ENCODE data around the gene CEP63. TPM values are rescaled to one million over a fixed set of nuclear protein-coding genes. Genes with fewer than 3 reads are reported as not detected.
A peak's percentile ranks its signal among the peaks of the same experiment; 100 is the strongest.

CEP63 gene
- total RNA-seq, 2 experiments from 2014 or later: 21.3 to 25.9 TPM

- Mint-ChIP-seq H3K27me3 (no peaks in the 10 kb centered on the region), H3K36me3 (ENCODE audit: low read depth) (peaks cover 58% of the 10 kb centered on the region), H3K4me3 (no peak overlapping the region), H3K27ac (no peak overlapping the region), H3K4me1 (peaks cover 8% of the 10 kb centered on the region), H3K9me3 (ENCODE audit: low read depth) (no peaks in the 10 kb centered on the region)
- POLR2A ChIA-PET: no interaction called here
- intact Hi-C loops (cut with DNase I, micrococcal nuclease): no loop called here
- no peak for ATAC-seq
- no peak for DNase-seq
- CTCF ChIA-PET: no interaction called here
Observed at GRCh38 chr3:134511500-134511899, 25.6 kb downstream of the CEP63 start.

GRCh38 chr3:134516905-134517304 lies 31.0 kb downstream of the CEP63 start:
- Mint-ChIP-seq H3K36me3 (ENCODE audit: low read depth) (peaks cover 44% of the 10 kb centered on the region), H3K9me3 (ENCODE audit: low read depth) (peaks cover 7% of the 10 kb centered on the region), H3K27ac (peak overlapping the region; percentile 39), H3K27me3 (no peaks in the 10 kb centered on the region), H3K4me3 (no peak overlapping the region), H3K4me1 (peaks cover 5% of the 10 kb centered on the region)
- ATAC-seq: no peak
- intact Hi-C loops (cut with DNase I, micrococcal nuclease): no loop called here
- ChIA-PET CTCF (interaction anchor here (0.8 kb wide), 1 partner anchor 16 kb away, joined by 3 read pairs; no protein-coding TSS in a partner anchor), POLR2A (no interaction called here)
- no peak for DNase-seq

GRCh38 chr3:134517791-134518190 lies 31.9 kb downstream of the CEP63 start:
- Mint-ChIP-seq H3K4me1 (peaks cover 5% of the 10 kb centered on the region), H3K4me3 (no peak overlapping the region), H3K36me3 (ENCODE audit: low read depth) (peaks cover 51% of the 10 kb centered on the region), H3K27me3 (no peaks in the 10 kb centered on the region), H3K9me3 (ENCODE audit: low read depth) (peaks cover 15% of the 10 kb centered on the region), H3K27ac (no peak overlapping the region)
- ATAC-seq: no peak
- intact Hi-C loops (cut with DNase I, micrococcal nuclease): no loop called here
- ChIA-PET POLR2A (no interaction called here), CTCF (interaction anchor here (0.5 to 1.2 kb wide), 2 partner anchors 9 to 78 kb away, joined by 3 read pairs; no protein-coding TSS in a partner anchor)
- no peak for DNase-seq

- DNase-seq: no peak
- Mint-ChIP-seq H3K27me3 (no peaks in the 10 kb centered on the region), H3K36me3 (ENCODE audit: low read depth) (peaks cover 62% of the 10 kb centered on the region), H3K4me3 (no peak overlapping the region), H3K27ac (no peak overlapping the region), H3K4me1 (no peaks in the 10 kb centered on the region), H3K9me3 (ENCODE audit: low read depth) (peaks cover 51% of the 10 kb centered on the region)
- POLR2A ChIA-PET: no interaction called here
- intact Hi-C loops (cut with DNase I, micrococcal nuclease): no loop called here
- CTCF ChIA-PET: no interaction called here
- ATAC-seq: no peak
Observed at GRCh38 chr3:134522541-134522940, 36.7 kb downstream of the CEP63 start.

- Mint-ChIP-seq H3K9me3 (ENCODE audit: low read depth) (peaks cover 50% of the 10 kb centered on the region), H3K27ac (no peak overlapping the region), H3K4me1 (peaks cover 2% of the 10 kb centered on the region), H3K36me3 (ENCODE audit: low read depth) (peaks cover 54% of the 10 kb centered on the region), H3K4me3 (no peak overlapping the region), H3K27me3 (no peaks in the 10 kb centered on the region)
- ChIA-PET CTCF (interaction anchor here (0.8 to 1.6 kb wide), 3 partner anchors 10 to 47 kb away, joined by 3 to 5 read pairs (median 3); no protein-coding TSS in a partner anchor), POLR2A (no interaction called here)
- DNase-seq (no peak), ATAC-seq (no peak)
- intact Hi-C loops (cut with DNase I, micrococcal nuclease): no loop called here
Observed at GRCh38 chr3:134525293-134525692, 39.4 kb downstream of the CEP63 start.

GRCh38 chr3:134526319-134526718 lies 40.5 kb downstream of the CEP63 start:
- no peak for DNase-seq
- Mint-ChIP-seq H3K27me3 (no peaks in the 10 kb centered on the region), H3K27ac (no peak overlapping the region), H3K4me1 (peaks cover 2% of the 10 kb centered on the region), H3K9me3 (ENCODE audit: low read depth) (peaks cover 45% of the 10 kb centered on the region), H3K4me3 (no peak overlapping the region), H3K36me3 (ENCODE audit: low read depth) (peaks cover 48% of the 10 kb centered on the region)
- ATAC-seq: no peak
- POLR2A ChIA-PET: no interaction called here
- CTCF ChIA-PET: interaction anchor here (1.2 to 1.6 kb wide), 2 partner anchors 8 to 11 kb away, joined by 3 to 5 read pairs; no protein-coding TSS in a partner anchor
- intact Hi-C loops (cut with DNase I, micrococcal nuclease): no loop called here

- H3K4me3 Mint-ChIP-seq: no peak overlapping the region
- POLR2A ChIA-PET: no interaction called here
- no peaks in the 10 kb centered on the region for H3K27me3 Mint-ChIP-seq
- CTCF ChIA-PET: interaction anchor here (1.2 to 1.6 kb wide), 2 partner anchors 9 to 12 kb away, joined by 3 to 5 read pairs; no protein-coding TSS in a partner anchor
- intact Hi-C loops (cut with DNase I, micrococcal nuclease): no loop called here
- H3K36me3 Mint-ChIP-seq (ENCODE audit: low read depth): peaks cover 44% of the 10 kb centered on the region
- ATAC-seq (peak; percentile 51), DNase-seq (peak; percentile 49)
- peaks cover 2% of the 10 kb centered on the region for H3K4me1 Mint-ChIP-seq
- no peak overlapping the region for H3K27ac Mint-ChIP-seq
- H3K9me3 Mint-ChIP-seq (ENCODE audit: low read depth): peaks cover 43% of the 10 kb centered on the region
Observed at GRCh38 chr3:134527037-134527436, 41.2 kb downstream of the CEP63 start.

GRCh38 chr3:134527538-134528186 lies 41.8 kb downstream of the CEP63 start:
- no peaks in the 10 kb centered on the region for H3K27me3 Mint-ChIP-seq
- H3K4me3 Mint-ChIP-seq: no peak overlapping the region
- ChIA-PET CTCF (interaction anchor here (0.9 kb wide), 1 partner anchor 15 kb away, joined by 3 read pairs; no protein-coding TSS in a partner anchor), POLR2A (no interaction called here)
- no peak overlapping the region for H3K27ac Mint-ChIP-seq
- ATAC-seq (no peak), DNase-seq (no peak)
- H3K4me1 Mint-ChIP-seq: peaks cover 2% of the 10 kb centered on the region
- intact Hi-C loops (cut with DNase I, micrococcal nuclease): no loop called here
- H3K36me3 Mint-ChIP-seq (ENCODE audit: low read depth): peaks cover 39% of the 10 kb centered on the region
- peaks cover 38% of the 10 kb centered on the region for H3K9me3 Mint-ChIP-seq (ENCODE audit: low read depth)

- Mint-ChIP-seq H3K4me3 (no peak overlapping the region), H3K36me3 (ENCODE audit: low read depth) (peaks cover 16% of the 10 kb centered on the region)
- POLR2A ChIA-PET: no interaction called here
Observed at GRCh38 chr3:134533493-134533892, 47.6 kb downstream of the CEP63 start.

GRCh38 chr3:134535186-134535970 lies 49.5 kb downstream of the CEP63 start:
- peaks cover 19% of the 10 kb centered on the region for H3K36me3 Mint-ChIP-seq (ENCODE audit: low read depth)
- ATAC-seq (no peak), DNase-seq (no peak)
- H3K27ac Mint-ChIP-seq: no peak overlapping the region
- H3K4me1 Mint-ChIP-seq: no peaks in the 10 kb centered on the region
- intact Hi-C loops (cut with DNase I, micrococcal nuclease): no loop called here
- POLR2A ChIA-PET: no interaction called here
- CTCF ChIA-PET: no interaction called here
- no peaks in the 10 kb centered on the region for H3K9me3 Mint-ChIP-seq (ENCODE audit: low read depth)
- no peak overlapping the region for H3K4me3 Mint-ChIP-seq
- no peaks in the 10 kb centered on the region for H3K27me3 Mint-ChIP-seq

More at GRCh38 chr3:134533493-134533892, 47.6 kb downstream of the CEP63 start:
- no peak for ATAC-seq
- no peaks in the 10 kb centered on the region for H3K27me3 Mint-ChIP-seq
- no peaks in the 10 kb centered on the region for H3K4me1 Mint-ChIP-seq
- no peak for DNase-seq
- no peak overlapping the region for H3K27ac Mint-ChIP-seq
- CTCF ChIA-PET: interaction anchor here (1.2 to 1.3 kb wide), 2 partner anchors 12 to 16 kb away, joined by 3 read pairs; no protein-coding TSS in a partner anchor
- intact Hi-C loops (cut with DNase I, micrococcal nuclease): no loop called here
- no peaks in the 10 kb centered on the region for H3K9me3 Mint-ChIP-seq (ENCODE audit: low read depth)

- CTCF ChIA-PET: no interaction called here
- DNase-seq (no peak), ATAC-seq (no peak)
- Mint-ChIP-seq H3K4me1 (no peaks in the 10 kb centered on the region), H3K36me3 (ENCODE audit: low read depth) (peaks cover 20% of the 10 kb centered on the region), H3K9me3 (ENCODE audit: low read depth) (no peaks in the 10 kb centered on the region), H3K27ac (no peak overlapping the region), H3K4me3 (no peak overlapping the region), H3K27me3 (no peaks in the 10 kb centered on the region)
- POLR2A ChIA-PET: no interaction called here
- intact Hi-C loops (cut with DNase I, micrococcal nuclease): no loop called here
Observed at GRCh38 chr3:134536781-134537180, 50.9 kb downstream of the CEP63 start.

All from activated CD4-positive, alpha-beta T cell treated with anti-CD3 and anti-CD28 coated beads for 36 hours (primary cell).